C4-2B (cell line): ENCODE data around the gene SGPL1.

ENCODE experiments used
- CTCF ChIP-seq: fragments of 450-650 bp; conservative IDR thresholded peaks from 2 replicates; pipeline ENCODE4 v1.5.1; 2017; ENCODE audit warnings: mild to moderate bottlenecking
- ZFX ChIP-seq: fragments of 450-650 bp; IDR thresholded peaks from 2 replicates; pipeline ENCODE4 v1.6.1; 2017

- TF ChIP-seq CTCF = no peak
- no peak for TF ChIP-seq ZFX
Observed at GRCh38 chr10:70779088-70779487, 36.7 kb upstream of the SGPL1 start.
